ENCODE data around the gene EFR3B.

- TF ChIP-seq CTCF (IDR thresholded peaks at IDR 0.05; ENCODE audit: insufficient read depth, low read length, poor library complexity, severe bottlenecking) (no peak), EZH2phosphoT487 (conservative IDR thresholded peaks at IDR 0.05; ENCODE audit: low read length) (no peak)
These were observed 20.6 kb downstream of the EFR3B start for GRCh38 chr2:25062511-25062917.
